NCI-H1092 treated with DMSO at 0.1 percent for 48 hours (cell line): ENCODE data around the gene CFD.
"Not testable (repeated sequence)": the region's sequence is repeated elsewhere in the genome, so short reads cannot be mapped to it uniquely, and the experiment has no call there.

Source experiments
- DNase-seq: peaks from one replicate; lab custom pipeline; 2025; lab: John Stamatoyannopoulos, UW

The CFD gene

GRCh38 chr19:852136-853013 is 7.1 kb upstream of the CFD start, which contains the start of gene ELANE:
ELANE (plus strand) TSS chr19:852303; CDS start chr19:852329, 26 bp downstream.
- no peak for DNase-seq

- no peak for DNase-seq
These were observed 6.4 kb upstream of the CFD start for GRCh38 chr19:853014-853585.

GRCh38 chr19:853614-854220 is 5.7 kb upstream of the CFD start:
- not testable (repeated sequence) for DNase-seq

GRCh38 chr19:854549-854948 is 4.9 kb upstream of the CFD start:
- no peak for DNase-seq

- DNase-seq, result no peak
These were observed 4.3 kb upstream of the CFD start for GRCh38 chr19:855142-855541.

GRCh38 chr19:855566-856120 is 3.8 kb upstream of the CFD start:
- no peak for DNase-seq

- no peak for DNase-seq
These were observed 1.2 kb upstream of the CFD start for GRCh38 chr19:858284-858683.

GRCh38 chr19:861141-861755 is 1.8 kb downstream of the CFD start:
- DNase-seq, result no peak

- no peak for DNase-seq
These were observed 2.5 kb downstream of the CFD start for GRCh38 chr19:861756-862580.

- no peak for DNase-seq
These were observed 3.3 kb downstream of the CFD start for GRCh38 chr19:862581-863314.

- DNase-seq, result no peak
These were observed 3.8 kb downstream of the CFD start for GRCh38 chr19:863315-863620.

GRCh38 chr19:866769-867300 is 7.4 kb downstream of the CFD start:
- DNase-seq, result no peak

- DNase-seq, result no peak
These were observed 7.9 kb downstream of the CFD start for GRCh38 chr19:867301-867793.

GRCh38 chr19:867855-868457 is 8.5 kb downstream of the CFD start:
- no peak for DNase-seq

GRCh38 chr19:868458-869244 is 9.2 kb downstream of the CFD start:
- no peak for DNase-seq

GRCh38 chr19:869245-870177 is 10.0 kb downstream of the CFD start:
- no peak for DNase-seq

GRCh38 chr19:870314-870713 is 10.8 kb downstream of the CFD start:
- no peak for DNase-seq

- peak; percentile 88 for DNase-seq
These were observed 11.5 kb downstream of the CFD start for GRCh38 chr19:870963-871401.
